Parathyroid adenoma (tissue), 2 donors: ENCODE results near the gene ANKRD27.
"Not testable (repeated sequence)": the region's sequence is repeated elsewhere in the genome, so short reads cannot be mapped to it uniquely, and the experiment has no call there.

Experiments used
- H2AFZ ChIP-seq: fragments of 300-600 bp; sonication (generic); one replicate; pipeline ENCODE4 v1.7.0; 2017; ENCODE audit warnings: antibody characterized with exemption, mild to moderate bottlenecking
- H3K27ac ChIP-seq: fragments of 300-600 bp; sonication (generic); one replicate; pipeline ENCODE4 v1.7.0; 2017
- H3K27me3 ChIP-seq: fragments of 300-600 bp; sonication (generic); one replicate; pipeline ENCODE4 v1.7.0; 2017; ENCODE audit warnings: low read length; ENCODE audit not compliant: control insufficient read depth, insufficient read depth
- H3K36me3 ChIP-seq: fragments of 300-600 bp; sonication (generic); one replicate; pipeline ENCODE4 v1.7.0; 2017; ENCODE audit warnings: low read length; ENCODE audit not compliant: control insufficient read depth, insufficient read depth
- H3K4me1 ChIP-seq: fragments of 300-600 bp; sonication (generic); one replicate; pipeline ENCODE4 v1.7.0; 2017; ENCODE audit warnings: control low read depth
- H3K4me2 ChIP-seq: fragments of 300-600 bp; sonication (generic); one replicate; pipeline ENCODE4 v1.7.0; 2017; ENCODE audit warnings: low read length
- H3K4me3 ChIP-seq: fragments of 300-600 bp; sonication (generic); one replicate; pipeline ENCODE4 v1.7.0; 2017; ENCODE audit warnings: low read depth, low read length
- H3K79me2 ChIP-seq: fragments of 300-600 bp; sonication (generic); one replicate; pipeline ENCODE4 v1.7.0; 2017; ENCODE audit warnings: control low read depth
- H3K9ac ChIP-seq: fragments of 300-600 bp; sonication (generic); one replicate; pipeline ENCODE4 v1.7.0; 2017; ENCODE audit warnings: mild to moderate bottlenecking
- H3K9me3 ChIP-seq: fragments of 300-600 bp; sonication (generic); one replicate; pipeline ENCODE4 v1.7.0; 2017; ENCODE audit warnings: low read length; ENCODE audit not compliant: control insufficient read depth
- TF ChIP-seq, protein P1 (sequence below): fragments of 300-600 bp; sonication (generic); IDR thresholded peaks from one replicate; pipeline ENCODE4 v1.7.0; 2017; ENCODE audit warnings: antibody characterized with exemption, mild to moderate bottlenecking
- donor health status: primary hyperparathyroidism.

The ANKRD27 gene

DNA sequence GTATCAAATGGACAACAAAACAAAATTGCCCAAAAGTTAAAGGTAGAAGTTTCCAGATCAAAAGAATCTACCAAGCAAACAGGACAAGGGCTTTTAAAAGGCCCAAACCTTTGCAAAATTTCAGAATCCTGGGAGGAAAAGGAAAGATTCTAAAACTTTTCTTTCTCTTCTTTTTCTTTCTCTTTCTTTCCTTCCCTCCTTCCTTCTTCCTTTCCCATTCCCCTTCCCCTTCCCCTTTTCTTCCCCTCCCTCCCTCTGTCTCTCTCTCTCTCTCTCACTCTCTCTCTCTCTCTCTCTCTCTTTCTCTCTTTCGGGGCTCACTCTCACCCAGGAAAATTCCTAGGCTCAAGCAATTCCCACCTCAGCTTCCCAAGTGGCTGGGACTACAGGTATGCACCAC lies 98.2 kb downstream of the ANKRD27 start:
- Histone ChIP-seq H3K27me3 (no peaks in the 10 kb centered on the region), H3K27ac (no peak overlapping the region), H3K4me3 (no peak overlapping the region), H2AFZ (no peak overlapping the region), H3K9ac (no peak overlapping the region), H3K79me2 (peaks cover 2% of the 10 kb centered on the region), H3K36me3 (no peaks in the 10 kb centered on the region), H3K4me2 (no peak overlapping the region), H3K9me3 (no peaks in the 10 kb centered on the region), H3K4me1 (no peaks in the 10 kb centered on the region)
- TF ChIP-seq, protein P1, sequence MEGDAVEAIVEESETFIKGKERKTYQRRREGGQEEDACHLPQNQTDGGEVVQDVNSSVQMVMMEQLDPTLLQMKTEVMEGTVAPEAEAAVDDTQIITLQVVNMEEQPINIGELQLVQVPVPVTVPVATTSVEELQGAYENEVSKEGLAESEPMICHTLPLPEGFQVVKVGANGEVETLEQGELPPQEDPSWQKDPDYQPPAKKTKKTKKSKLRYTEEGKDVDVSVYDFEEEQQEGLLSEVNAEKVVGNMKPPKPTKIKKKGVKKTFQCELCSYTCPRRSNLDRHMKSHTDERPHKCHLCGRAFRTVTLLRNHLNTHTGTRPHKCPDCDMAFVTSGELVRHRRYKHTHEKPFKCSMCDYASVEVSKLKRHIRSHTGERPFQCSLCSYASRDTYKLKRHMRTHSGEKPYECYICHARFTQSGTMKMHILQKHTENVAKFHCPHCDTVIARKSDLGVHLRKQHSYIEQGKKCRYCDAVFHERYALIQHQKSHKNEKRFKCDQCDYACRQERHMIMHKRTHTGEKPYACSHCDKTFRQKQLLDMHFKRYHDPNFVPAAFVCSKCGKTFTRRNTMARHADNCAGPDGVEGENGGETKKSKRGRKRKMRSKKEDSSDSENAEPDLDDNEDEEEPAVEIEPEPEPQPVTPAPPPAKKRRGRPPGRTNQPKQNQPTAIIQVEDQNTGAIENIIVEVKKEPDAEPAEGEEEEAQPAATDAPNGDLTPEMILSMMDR = no peak

DNA sequence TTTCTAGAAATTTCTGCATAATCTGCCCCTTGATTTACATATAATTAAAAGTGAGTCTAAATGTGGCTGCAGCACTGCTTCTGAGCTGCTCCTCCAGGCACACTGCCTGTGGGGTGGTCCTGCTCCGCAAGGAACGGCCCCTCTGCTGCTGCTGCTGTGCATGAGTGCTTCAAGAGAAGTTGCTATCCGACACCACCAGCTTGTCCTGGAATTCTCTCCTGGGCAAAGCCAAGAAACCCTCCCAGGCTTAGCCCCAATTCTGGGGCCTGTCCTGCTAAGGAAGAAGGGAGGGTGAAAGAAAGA lies 101.5 kb downstream of the ANKRD27 start:
- no peaks in the 10 kb centered on the region for H3K4me1 ChIP-seq
- H3K27ac ChIP-seq = no peak overlapping the region
- H3K4me2 ChIP-seq = no peak overlapping the region
- H3K4me3 ChIP-seq = no peak overlapping the region
- no peak overlapping the region for H3K9ac ChIP-seq
- no peaks in the 10 kb centered on the region for H3K27me3 ChIP-seq
- no peaks in the 10 kb centered on the region for H3K9me3 ChIP-seq
- no peak overlapping the region for H2AFZ ChIP-seq
- no peaks in the 10 kb centered on the region for H3K79me2 ChIP-seq
- TF ChIP-seq, protein P1 = no peak
- no peaks in the 10 kb centered on the region for H3K36me3 ChIP-seq

DNA sequence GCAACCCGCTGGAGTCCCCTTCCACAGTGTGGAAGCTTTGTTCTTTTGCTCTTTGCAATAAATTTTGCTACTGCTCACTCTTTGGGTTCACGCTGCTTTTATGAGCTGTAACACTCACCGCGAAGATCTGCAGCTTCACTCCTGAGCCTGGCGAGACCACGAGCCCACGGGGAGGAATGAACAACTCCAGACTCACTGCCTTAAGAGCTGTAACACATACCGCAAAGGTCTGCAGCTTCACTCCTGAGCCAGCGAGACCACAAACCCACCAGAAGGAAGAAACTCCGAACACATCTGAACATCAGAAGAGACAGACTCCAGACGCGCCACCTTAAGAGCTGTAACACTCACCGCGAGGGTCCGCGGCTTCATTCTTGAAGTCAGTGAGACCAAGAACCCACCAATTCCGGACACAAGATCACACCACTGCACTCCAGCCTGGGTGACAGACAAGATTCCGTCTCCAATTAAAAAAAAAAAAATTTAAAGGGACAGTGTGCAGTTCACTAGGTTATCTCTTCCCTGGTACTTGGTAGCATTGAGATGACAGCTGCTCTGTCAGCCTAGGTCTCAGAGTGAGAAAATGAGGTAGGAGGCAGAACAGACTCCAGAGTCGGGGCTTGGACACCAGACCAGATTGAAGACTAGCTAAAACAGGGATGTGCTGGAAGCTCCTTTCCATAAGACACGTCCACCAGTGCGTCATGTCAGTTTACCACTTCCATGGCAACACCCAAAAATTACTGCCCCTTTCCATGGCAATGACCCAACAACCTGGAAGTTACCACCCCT lies 102.1 kb downstream of the ANKRD27 start:
- H3K4me2 ChIP-seq, H3K27me3 ChIP-seq, H3K4me3 ChIP-seq, H2AFZ ChIP-seq, H3K9me3 ChIP-seq, H3K9ac ChIP-seq, H3K79me2 ChIP-seq, H3K27ac ChIP-seq, H3K4me1 ChIP-seq, H3K36me3 ChIP-seq: not testable (repeated sequence)

DNA sequence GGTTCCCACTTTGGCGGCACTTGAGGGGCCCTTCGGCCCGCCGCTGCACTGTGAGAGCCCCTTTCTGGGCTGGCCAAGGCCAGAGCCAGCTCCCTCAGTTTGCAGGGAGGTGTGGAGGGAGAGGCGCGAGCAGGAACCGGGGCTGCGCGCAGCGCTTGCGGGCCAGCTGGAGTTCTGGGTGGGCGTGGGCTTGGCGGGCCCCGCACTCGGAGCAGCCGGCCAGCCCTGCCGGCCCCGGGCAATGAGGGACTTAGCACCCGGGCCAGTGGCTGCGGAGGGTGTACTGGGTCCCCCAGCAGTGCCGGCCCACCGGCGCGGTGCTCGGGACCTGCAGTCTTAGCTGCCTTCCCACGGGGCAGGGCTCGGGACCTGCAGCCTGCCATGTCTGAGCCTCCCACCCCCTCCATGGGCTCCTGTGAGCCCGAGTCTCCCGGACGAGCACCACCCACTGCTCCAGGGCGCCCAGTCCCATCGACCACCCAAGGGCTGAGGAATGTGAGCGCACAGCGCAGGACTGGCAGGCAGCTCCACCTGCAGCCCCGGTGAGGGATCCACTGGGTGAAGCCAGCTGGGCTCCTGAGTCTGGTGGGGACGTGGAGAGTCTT lies 103.4 kb downstream of the ANKRD27 start:
- H3K27ac ChIP-seq, H3K27me3 ChIP-seq, H3K36me3 ChIP-seq: not testable (repeated sequence)

DNA sequence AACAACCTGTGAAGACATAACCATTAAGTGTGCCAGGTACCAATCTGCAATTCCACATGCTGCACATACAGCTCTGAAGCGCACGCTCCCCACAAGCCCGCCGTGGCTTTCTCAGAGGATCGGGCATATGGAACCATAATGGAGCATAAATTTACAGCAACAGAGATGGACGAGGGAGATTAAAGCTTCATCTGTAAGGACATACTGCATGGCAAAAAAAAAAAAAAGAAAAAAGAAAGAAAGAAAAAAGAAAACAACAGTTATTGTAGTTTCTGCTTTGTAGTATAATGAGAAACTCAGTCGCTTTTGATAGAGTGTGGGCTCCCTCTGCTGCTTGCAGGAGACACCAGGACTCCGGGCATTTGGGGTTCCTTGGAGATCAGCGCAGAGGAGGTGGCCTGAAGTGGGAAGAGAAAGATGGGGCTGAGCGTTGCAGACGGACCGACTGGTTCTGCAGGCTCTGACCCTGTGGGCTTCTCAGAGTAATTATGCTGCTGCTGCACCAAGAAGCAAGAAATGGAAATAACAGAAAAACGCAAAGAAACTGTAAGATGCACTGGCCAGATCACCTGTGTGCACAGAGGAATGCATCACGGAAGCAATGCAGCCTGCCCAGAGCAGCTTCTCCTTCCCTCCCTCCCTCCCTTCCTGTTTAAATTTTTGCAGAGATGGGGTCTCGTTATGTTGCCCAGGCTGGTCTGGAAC lies 104.7 kb downstream of the ANKRD27 start:
- Histone ChIP-seq H3K27me3 (no peaks in the 10 kb centered on the region), H3K4me1 (no peaks in the 10 kb centered on the region), H3K4me3 (peak overlapping the region; percentile 40), H3K9me3 (no peaks in the 10 kb centered on the region), H3K4me2 (peak overlapping the region; percentile 52), H3K9ac (no peak overlapping the region), H2AFZ (no peak overlapping the region), H3K79me2 (no peaks in the 10 kb centered on the region), H3K27ac (no peak overlapping the region), H3K36me3 (no peaks in the 10 kb centered on the region)
- TF ChIP-seq, protein P1 = peak; percentile 81

More for the DNA sequence above, 103.4 kb downstream of the ANKRD27 start:
- not testable (repeated sequence) for H3K9me3 ChIP-seq, H3K79me2 ChIP-seq, H3K4me3 ChIP-seq, H3K4me1 ChIP-seq, H2AFZ ChIP-seq, H3K9ac ChIP-seq, H3K4me2 ChIP-seq
